Heart left ventricle (tissue), 13 donors: ENCODE results near the gene TENT4B.

ENCODE experiments used
- CTCF ChIP-seq, 12 donors: fragments of 200-600 bp; sonication (generic) in 4 of 12; IDR thresholded peaks; one replicate each; pipeline versions ENCODE4 v1.5.0 to v1.8.0; 2018 to 2022; ENCODE audit warnings: antibody characterized with exemption in 12 of 12, mild to moderate bottlenecking in 5 of 12
- POLR2A ChIP-seq, 2 donors: fragments of 450-650 bp; IDR thresholded peaks; one replicate each; pipeline ENCODE4 v1.6.1; 2017; ENCODE audit warnings: antibody characterized with exemption in 2 of 2, mild to moderate bottlenecking in 2 of 2, moderate library complexity in 2 of 2
- donor health status: ischemic (EF 13 %, LVEDD 7.1; RV severe dilation, severe dysfunction).
- donor health status: DM: no; HTN: yes; CAD: no.
- donor health status: DM: no; HTN: no; CAD: no.
- donor health status: ischemic (EF 25% LVEDD 6.9; RV normal size, moderate dysfunction).
- donor health status: ischemic (EF 25% LVEDD 5.7; RV mildly dilated, moderate dysfunction).
- donor health status: ischemic (EF 35%, LVEDD 5.7; RV mildly dilated, moderate dysfunction).
- donor health status: nonischemic (EF 11% LVEDD 7.7; RV severe dilation, severe dysfunction).
- donor health status: DM: yes; HTN: yes; CAD: no.
- donor health status: PGD.
- donor health status: ischemic (EF 29% LVEDD 5.4; RV normal size, mild dysfunction).
- donor health status: nonischemic (EF 23%, LVEDD 6.1; RV moderate dilation, normal function).

- TF ChIP-seq CTCF (IDR thresholded peaks at IDR 0.05) (no peak), POLR2A (IDR thresholded peaks at IDR 0.05) (no peak)
These were observed 95.0 kb downstream of the TENT4B start for GRCh38 chr16:50247906-50248608.
